Fibroblast of lung (primary cell): Measurements from ENCODE around the gene CSF2. TPM values are rescaled to one million over a fixed set of nuclear protein-coding genes. Genes with fewer than 3 reads are reported as not detected.

Experiments
- DNase-seq, 2 donors: peaks; one replicate each; pipeline versions ENCODE4 v3.0.0 to v3.0.0-alpha.2; 2010; ENCODE audit warnings: low read depth in 2 of 2
- H2AFZ ChIP-seq: 2 replicates; pipeline ENCODE4 v1.5.1; 2012; ENCODE audit warnings: low read length, control low read depth, inconsistent platforms
- H3K27ac ChIP-seq: 2 replicates; pipeline ENCODE4 v1.5.1; 2011; ENCODE audit warnings: low read length, control low read depth; ENCODE audit not compliant: insufficient read depth
- H3K27me3 ChIP-seq: 2 replicates; pipeline ENCODE4 v1.5.1; 2011; ENCODE audit warnings: mild to moderate bottlenecking, low read length; ENCODE audit not compliant: control insufficient read depth, insufficient read depth
- H3K36me3 ChIP-seq: 2 replicates; pipeline ENCODE4 v1.5.1; 2011; ENCODE audit warnings: low read length; ENCODE audit not compliant: control insufficient read depth, insufficient read depth
- H3K4me1 ChIP-seq: 2 replicates; pipeline ENCODE4 v1.5.1; 2011; ENCODE audit warnings: low read length; ENCODE audit not compliant: control insufficient read depth, insufficient read depth; ENCODE audit errors: extremely low read depth
- H3K4me2 ChIP-seq: 2 replicates; pipeline ENCODE4 v1.5.1; 2011; ENCODE audit warnings: low read length, control low read depth; ENCODE audit not compliant: insufficient read depth; ENCODE audit errors: extremely low read depth
- H3K4me3 ChIP-seq, 4 experiments: fragments of 200-600 bp in 1 of 4; sonication (generic) in 1 of 4; replicated peaks in 1 of 4; 2 replicates each; pipeline ENCODE4 v1.5.1; 2011 to 2016; ENCODE audit warnings: low read length in 4 of 4, low read depth in 3 of 4, mild to moderate bottlenecking in 3 of 4, control low read depth in 2 of 4, inconsistent platforms in 1 of 4, mixed read lengths in 1 of 4; ENCODE audit not compliant: insufficient read depth in 1 of 4; ENCODE audit errors: control extremely low read depth in 1 of 4
- H3K79me2 ChIP-seq: 2 replicates; pipeline ENCODE4 v1.5.1; 2012; ENCODE audit warnings: mild to moderate bottlenecking, low read length, inconsistent platforms; ENCODE audit not compliant: control insufficient read depth, insufficient read depth
- H3K9ac ChIP-seq: 2 replicates; pipeline ENCODE4 v1.5.1; 2011; ENCODE audit warnings: mild to moderate bottlenecking, low read length, control low read depth; ENCODE audit not compliant: insufficient read depth
- H3K9me3 ChIP-seq: 2 replicates; pipeline ENCODE4 v1.5.1; 2012; ENCODE audit warnings: low read depth, low read length; ENCODE audit not compliant: control insufficient read depth, insufficient read depth
- H4K20me1 ChIP-seq: 2 replicates; pipeline ENCODE4 v1.5.1; 2011; ENCODE audit warnings: low read length; ENCODE audit not compliant: control insufficient read depth, insufficient read depth; ENCODE audit errors: extremely low read depth
- EZH2 ChIP-seq: IDR thresholded peaks from 2 replicates; pipeline ENCODE4 v1.5.1; 2012; ENCODE audit warnings: low read length, control low read depth, mild to moderate bottlenecking; ENCODE audit errors: missing control alignments
- polyA plus RNA-seq, 2 donors: library from polyadenylated mRNA; depleted of rRNA in 1 of 2; stranded (reverse) in 1 of 2; unstranded in 1 of 2; fragments of >200 nt; gene quantifications; 2 replicates each; pipeline ENCODE4 v1.2.1, GENCODE V29; 2011 to 2012; ENCODE audit warnings: missing spikeins in 1 of 2
- total RNA-seq: library from RNA; depleted of rRNA; stranded (reverse); fragments of >200 nt; gene quantifications from 2 replicates; pipeline ENCODE4 v1.2.1, GENCODE V29; 2014
- TF ChIP-seq, protein P1 (sequence below), 2 donors: IDR thresholded peaks in 1 of 2; conservative IDR thresholded peaks in 1 of 2; 1 replicate in 1 of 2; 2 replicates in 1 of 2; pipeline ENCODE4 v1.5.1; 2011 to 2012; ENCODE audit warnings: low read length in 2 of 2, control low read depth in 1 of 2, inconsistent platforms in 1 of 2, low read depth in 1 of 2, mild to moderate bottlenecking in 1 of 2

Gene CSF2
- total and polyA plus RNA-seq, 2 donors (not counting 1 experiment from before 2014, with no cell fraction given): 0.09 to 0.66 TPM

DNA sequence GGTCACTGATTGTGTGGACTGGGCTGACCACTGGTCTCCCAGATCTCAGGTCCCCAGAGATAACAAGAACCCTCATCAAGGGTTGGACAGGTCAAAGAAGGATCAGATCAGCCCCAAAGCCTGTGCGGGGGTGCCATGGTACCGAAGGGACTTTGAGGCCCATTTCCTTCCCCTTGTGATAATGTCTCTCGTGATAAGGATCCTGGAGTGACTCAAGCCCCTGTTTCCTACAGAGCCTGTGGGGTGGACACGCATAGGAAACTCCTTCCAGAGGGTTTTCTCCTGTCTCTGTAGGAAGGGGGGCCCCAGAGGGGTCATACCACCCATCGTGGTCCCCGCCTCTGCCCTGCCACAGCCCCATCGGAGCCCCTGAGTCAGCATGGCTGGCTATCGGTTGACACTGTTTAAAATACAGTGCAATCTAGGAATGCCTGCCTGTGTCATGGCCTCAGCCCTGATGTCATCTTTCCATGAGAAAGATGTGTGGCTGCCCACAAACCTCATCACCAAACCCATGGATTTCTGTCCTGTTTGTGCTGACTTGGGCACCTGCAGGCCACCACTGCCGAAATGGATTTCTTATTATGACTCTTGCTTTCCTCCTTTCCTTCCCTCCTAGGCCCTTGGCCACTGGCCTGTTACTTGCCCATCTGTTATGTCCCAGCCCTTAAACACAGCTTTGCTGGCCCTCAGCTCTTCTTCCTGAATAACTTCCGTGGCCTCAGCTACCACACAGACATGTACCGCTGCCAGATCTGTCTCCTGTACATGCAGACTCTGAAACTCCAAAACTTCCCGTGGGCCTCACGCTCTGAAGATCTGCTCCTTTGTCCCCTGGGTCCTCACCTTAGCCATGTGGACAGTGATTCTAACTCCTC lies 2.9 kb upstream of the CSF2 start:
- no peaks in the 10 kb centered on the region for H4K20me1 ChIP-seq
- no peaks in the 10 kb centered on the region for H3K79me2 ChIP-seq
- no peak overlapping the region for H3K27ac ChIP-seq
- peak; percentile 29 to 65 for DNase-seq
- no peak overlapping the region for H2AFZ ChIP-seq
- no peaks in the 10 kb centered on the region for H3K27me3 ChIP-seq
- H3K4me2 ChIP-seq: no peak overlapping the region
- no peaks in the 10 kb centered on the region for H3K36me3 ChIP-seq
- no peaks in the 10 kb centered on the region for H3K9me3 ChIP-seq
- H3K9ac ChIP-seq: no peak overlapping the region
- H3K4me3 ChIP-seq: no peak overlapping the region
- peaks cover 12% of the 10 kb centered on the region for H3K4me1 ChIP-seq
- TF ChIP-seq, protein P1, sequence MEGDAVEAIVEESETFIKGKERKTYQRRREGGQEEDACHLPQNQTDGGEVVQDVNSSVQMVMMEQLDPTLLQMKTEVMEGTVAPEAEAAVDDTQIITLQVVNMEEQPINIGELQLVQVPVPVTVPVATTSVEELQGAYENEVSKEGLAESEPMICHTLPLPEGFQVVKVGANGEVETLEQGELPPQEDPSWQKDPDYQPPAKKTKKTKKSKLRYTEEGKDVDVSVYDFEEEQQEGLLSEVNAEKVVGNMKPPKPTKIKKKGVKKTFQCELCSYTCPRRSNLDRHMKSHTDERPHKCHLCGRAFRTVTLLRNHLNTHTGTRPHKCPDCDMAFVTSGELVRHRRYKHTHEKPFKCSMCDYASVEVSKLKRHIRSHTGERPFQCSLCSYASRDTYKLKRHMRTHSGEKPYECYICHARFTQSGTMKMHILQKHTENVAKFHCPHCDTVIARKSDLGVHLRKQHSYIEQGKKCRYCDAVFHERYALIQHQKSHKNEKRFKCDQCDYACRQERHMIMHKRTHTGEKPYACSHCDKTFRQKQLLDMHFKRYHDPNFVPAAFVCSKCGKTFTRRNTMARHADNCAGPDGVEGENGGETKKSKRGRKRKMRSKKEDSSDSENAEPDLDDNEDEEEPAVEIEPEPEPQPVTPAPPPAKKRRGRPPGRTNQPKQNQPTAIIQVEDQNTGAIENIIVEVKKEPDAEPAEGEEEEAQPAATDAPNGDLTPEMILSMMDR (conservative IDR thresholded peaks at IDR 0.05 in 1 of 2, IDR thresholded peaks at IDR 0.05 in 1 of 2; ENCODE audit: low read depth in 1 of 2, low read length in 2 of 2): no peak
- TF ChIP-seq EZH2: no peak

DNA sequence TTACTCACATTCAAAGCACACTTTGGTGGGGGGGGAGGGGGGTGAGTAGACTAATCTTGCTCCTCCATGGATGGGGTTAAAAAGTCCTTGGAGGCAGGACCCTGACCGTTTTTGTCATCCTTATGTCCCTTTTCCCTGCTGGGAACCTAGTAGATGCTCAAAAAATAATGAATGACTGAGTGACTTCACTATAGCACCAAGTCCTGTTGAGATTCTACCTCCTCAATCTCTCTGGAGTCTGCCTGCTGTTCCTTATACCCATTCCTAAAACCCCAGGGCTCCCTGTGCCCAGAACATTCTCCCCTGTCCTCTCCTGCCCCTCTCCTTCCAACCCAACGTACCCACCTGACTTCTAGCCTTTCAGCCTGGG lies 2.3 kb upstream of the CSF2 start:
- Histone ChIP-seq H3K9me3 (no peaks in the 10 kb centered on the region), H3K27ac (no peak overlapping the region), H3K36me3 (no peaks in the 10 kb centered on the region), H3K27me3 (no peaks in the 10 kb centered on the region), H3K4me3 (no peak overlapping the region), H3K4me2 (no peak overlapping the region), H3K79me2 (no peaks in the 10 kb centered on the region), H3K4me1 (peaks cover 12% of the 10 kb centered on the region), H2AFZ (no peak overlapping the region), H4K20me1 (no peaks in the 10 kb centered on the region), H3K9ac (no peak overlapping the region)
- no peak for TF ChIP-seq EZH2
- no peak for DNase-seq

DNA sequence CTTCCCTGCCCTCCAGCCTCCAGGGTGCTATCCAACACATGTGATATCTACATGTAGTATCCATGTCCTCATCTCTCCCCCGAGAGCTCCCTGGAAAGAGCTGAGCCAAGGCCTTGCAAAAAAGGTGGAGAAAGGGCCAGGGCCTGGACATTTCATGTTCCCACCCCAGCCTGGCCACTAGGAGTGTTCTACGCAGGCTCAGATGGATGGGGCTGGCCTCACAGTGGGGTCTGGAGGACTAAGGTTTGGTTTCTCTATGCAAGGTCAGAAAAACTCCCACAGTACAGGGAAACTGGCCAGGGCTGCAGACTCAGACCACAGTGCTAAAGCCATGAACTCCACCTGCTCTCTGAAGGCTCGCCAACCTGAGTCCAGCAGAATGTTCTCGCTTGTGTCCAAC lies 1.5 kb upstream of the CSF2 start:
- no peaks in the 10 kb centered on the region for H4K20me1 ChIP-seq
- H3K27me3 ChIP-seq: no peaks in the 10 kb centered on the region
- H3K27ac ChIP-seq: no peak overlapping the region
- no peak overlapping the region for H2AFZ ChIP-seq
- DNase-seq: no peak
- H3K4me3 ChIP-seq: no peak overlapping the region
- H3K4me1 ChIP-seq: peaks cover 12% of the 10 kb centered on the region
- no peaks in the 10 kb centered on the region for H3K9me3 ChIP-seq
- TF ChIP-seq, protein P1 (conservative IDR thresholded peaks at IDR 0.05 in 1 of 2, IDR thresholded peaks at IDR 0.05 in 1 of 2; ENCODE audit: low read depth in 1 of 2, low read length in 2 of 2): no peak
- no peak for TF ChIP-seq EZH2
- no peaks in the 10 kb centered on the region for H3K79me2 ChIP-seq
- no peak overlapping the region for H3K9ac ChIP-seq
- H3K4me2 ChIP-seq: no peak overlapping the region
- no peaks in the 10 kb centered on the region for H3K36me3 ChIP-seq
